Measurements from ENCODE around the gene LHPP. TPM values are rescaled to one million over a fixed set of nuclear protein-coding genes. Genes with fewer than 3 reads are reported as not detected.

The LHPP gene
- total and polyA plus RNA-seq, 10 of the 15 experiments (the other 5 are each of a cell fraction or from before 2014, with no cell fraction given): 0.79 to 9.8 (median 6.7) TPM

DNA sequence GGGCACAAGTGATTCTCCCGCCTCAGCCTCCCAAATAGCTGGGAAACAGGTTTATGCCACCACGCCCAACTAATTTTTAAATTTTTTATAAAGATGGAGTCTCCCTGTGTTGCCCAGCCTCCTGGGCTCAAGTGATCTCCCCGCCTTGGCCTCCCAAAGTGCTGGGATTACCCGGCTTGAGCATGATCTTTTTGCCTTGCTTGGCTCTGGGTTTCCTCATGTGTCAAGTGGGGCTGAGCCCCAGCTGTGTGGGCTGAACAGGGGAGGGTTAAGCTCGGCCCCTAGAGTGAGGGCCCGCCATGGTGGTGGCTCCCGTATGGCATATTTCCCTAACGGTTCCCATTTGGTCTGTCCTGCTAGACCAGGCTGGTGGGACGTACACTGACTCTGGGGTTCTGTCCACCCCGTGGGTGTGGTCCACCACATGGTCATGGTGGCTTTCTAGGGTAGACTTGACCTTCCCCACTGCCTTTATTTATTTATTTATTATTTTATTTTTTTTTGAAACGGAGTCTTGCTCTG, 66.3 kb downstream of the LHPP start (continued):
- TF ChIP-seq, protein P1, sequence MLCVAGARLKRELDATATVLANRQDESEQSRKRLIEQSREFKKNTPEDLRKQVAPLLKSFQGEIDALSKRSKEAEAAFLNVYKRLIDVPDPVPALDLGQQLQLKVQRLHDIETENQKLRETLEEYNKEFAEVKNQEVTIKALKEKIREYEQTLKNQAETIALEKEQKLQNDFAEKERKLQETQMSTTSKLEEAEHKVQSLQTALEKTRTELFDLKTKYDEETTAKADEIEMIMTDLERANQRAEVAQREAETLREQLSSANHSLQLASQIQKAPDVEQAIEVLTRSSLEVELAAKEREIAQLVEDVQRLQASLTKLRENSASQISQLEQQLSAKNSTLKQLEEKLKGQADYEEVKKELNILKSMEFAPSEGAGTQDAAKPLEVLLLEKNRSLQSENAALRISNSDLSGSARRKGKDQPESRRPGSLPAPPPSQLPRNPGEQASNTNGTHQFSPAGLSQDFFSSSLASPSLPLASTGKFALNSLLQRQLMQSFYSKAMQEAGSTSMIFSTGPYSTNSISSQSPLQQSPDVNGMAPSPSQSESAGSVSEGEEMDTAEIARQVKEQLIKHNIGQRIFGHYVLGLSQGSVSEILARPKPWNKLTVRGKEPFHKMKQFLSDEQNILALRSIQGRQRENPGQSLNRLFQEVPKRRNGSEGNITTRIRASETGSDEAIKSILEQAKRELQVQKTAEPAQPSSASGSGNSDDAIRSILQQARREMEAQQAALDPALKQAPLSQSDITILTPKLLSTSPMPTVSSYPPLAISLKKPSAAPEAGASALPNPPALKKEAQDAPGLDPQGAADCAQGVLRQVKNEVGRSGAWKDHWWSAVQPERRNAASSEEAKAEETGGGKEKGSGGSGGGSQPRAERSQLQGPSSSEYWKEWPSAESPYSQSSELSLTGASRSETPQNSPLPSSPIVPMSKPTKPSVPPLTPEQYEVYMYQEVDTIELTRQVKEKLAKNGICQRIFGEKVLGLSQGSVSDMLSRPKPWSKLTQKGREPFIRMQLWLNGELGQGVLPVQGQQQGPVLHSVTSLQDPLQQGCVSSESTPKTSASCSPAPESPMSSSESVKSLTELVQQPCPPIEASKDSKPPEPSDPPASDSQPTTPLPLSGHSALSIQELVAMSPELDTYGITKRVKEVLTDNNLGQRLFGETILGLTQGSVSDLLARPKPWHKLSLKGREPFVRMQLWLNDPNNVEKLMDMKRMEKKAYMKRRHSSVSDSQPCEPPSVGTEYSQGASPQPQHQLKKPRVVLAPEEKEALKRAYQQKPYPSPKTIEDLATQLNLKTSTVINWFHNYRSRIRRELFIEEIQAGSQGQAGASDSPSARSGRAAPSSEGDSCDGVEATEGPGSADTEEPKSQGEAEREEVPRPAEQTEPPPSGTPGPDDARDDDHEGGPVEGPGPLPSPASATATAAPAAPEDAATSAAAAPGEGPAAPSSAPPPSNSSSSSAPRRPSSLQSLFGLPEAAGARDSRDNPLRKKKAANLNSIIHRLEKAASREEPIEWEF (IDR thresholded peaks at IDR 0.05; ENCODE audit: insufficient replicate concordance, low read depth, low read length): no peak
- TF ChIP-seq IKZF1 (conservative IDR thresholded peaks at IDR 0.05) (no peak), MEF2A (IDR thresholded peaks at IDR 0.05; ENCODE audit: insufficient read depth, low read depth, low read length) (no peak), PML (IDR thresholded peaks at IDR 0.05; ENCODE audit: low read length) (no peak), IRF4 (IDR thresholded peaks at IDR 0.05; ENCODE audit: low read depth, low read length) (no peak), ZNF384 (IDR thresholded peaks at IDR 0.05; ENCODE audit: borderline replicate concordance, low read depth, low read length) (no peak), SREBF2 (IDR thresholded peaks at IDR 0.05; ENCODE audit: low read length) (no peak), HDAC6 (IDR thresholded peaks at IDR 0.05; ENCODE audit: unreplicated experiment) (no peak)
